Right lobe of liver (tissue), 6 donors: Measurements from ENCODE around the gene PRR35. TPM values are rescaled to one million over a fixed set of nuclear protein-coding genes. Genes with fewer than 3 reads are reported as not detected.

Source experiments
- ATAC-seq, 4 donors: fragments of 200-7000 bp; cut with Tn5 transposase; one replicate each; pipeline ENCODE4 v1.9.1; 2020; ENCODE audit warnings: mild to moderate bottlenecking in 4 of 4, moderate library complexity in 4 of 4
- DNase-seq, 3 donors: peaks; one replicate each; pipeline ENCODE4 v3.0.0-alpha.2; 2020
- H3K27ac ChIP-seq, 3 donors: fragments of 200-600 bp; one replicate each; pipeline ENCODE4 v1.8.0; 2022
- H3K27me3 ChIP-seq, 2 donors: fragments of 200-600 bp; one replicate each; pipeline ENCODE4 v1.8.0; 2022
- H3K36me3 ChIP-seq, 4 donors: fragments of 200-600 bp; sonication (generic) in 1 of 4; one replicate each; pipeline versions ENCODE4 v1.5.1 to v1.8.0; 2017 to 2022; ENCODE audit warnings: control low read depth in 1 of 4
- H3K4me1 ChIP-seq, 4 donors: fragments of 200-600 bp; sonication (generic) in 1 of 4; one replicate each; pipeline versions ENCODE4 v1.5.1 to v1.8.0; 2017 to 2022; ENCODE audit warnings: control low read depth in 1 of 4
- H3K4me3 ChIP-seq, 3 donors: fragments of 200-600 bp; one replicate each; pipeline ENCODE4 v1.8.0; 2022
- H3K9me3 ChIP-seq, 4 donors: fragments of 200-600 bp; sonication (generic) in 1 of 4; one replicate each; pipeline versions ENCODE4 v1.5.1 to v1.8.0; 2017 to 2022; ENCODE audit warnings: control low read depth in 1 of 4
- CTCF ChIP-seq, 4 donors: fragments of 200-600 bp in 3 of 4; fragments of 450-650 bp in 1 of 4; IDR thresholded peaks; one replicate each; pipeline versions ENCODE4 v1.5.1 to v1.8.0; 2016 to 2022; ENCODE audit warnings: antibody characterized with exemption in 4 of 4, mild to moderate bottlenecking in 2 of 4
- POLR2A ChIP-seq: fragments of 450-650 bp; IDR thresholded peaks from one replicate; pipeline ENCODE4 v1.6.1; 2017; ENCODE audit warnings: antibody characterized with exemption, mild to moderate bottlenecking
- WGBS: methylation state at CpG from one replicate; pipeline ENCODE4 v1.1.6; 2018; ENCODE audit warnings: low coverage, low lambda C conversion rate; ENCODE audit not compliant: insufficient coverage; ENCODE audit errors: missing lambda C conversion rate; 5-methylcytosine and 5-hydroxymethylcytosine counted together
- intact Hi-C, 2 donors: fragments of 100-400 bp; cut with DNase I; formaldehyde crosslinking; loops; one replicate each; pipeline versions ENCODE4 v1.11.2 to v1.14.1; 2022
- total RNA-seq, 6 experiments: library from RNA; depleted of rRNA in 2 of 6; stranded (reverse); fragments of >200 nt in 2 of 6; fragmentation: NEBNext Ultra II Directional in 3 of 6; extraction: Animal tissue kit (Norgen Biotek cat#: 25700) in 3 of 6; gene quantifications; one replicate each; pipeline versions ENCODE4 v1.1.0 to v1.2.4, GENCODE V29; 2016 to 2023
- donor health status: DM: no; HTN: yes; CAD: no.
- donor health status: DM: no; HTN: no; CAD: no.
- donor health status: DM: no; HTN: no; CAD: no.
- donor health status: DM: no; HTN: yes; CAD: no.
- donor health status: DM: no; HTN: yes; CAD: no.

The PRR35 gene
- total RNA-seq, 6 experiments from 2014 or later = not detected

- ATAC-seq = no peak
- intact Hi-C loops = no loop called here
- WGBS = 92% methylated on average over 20 of the region's 60 CpGs
- Histone ChIP-seq H3K9me3 (no peaks in the 10 kb centered on the region), H3K36me3 (no peaks in the 10 kb centered on the region), H3K4me3 (no peak overlapping the region), H3K27ac (no peak overlapping the region), H3K4me1 (peaks cover 0 to 32% (median 11%) of the 10 kb centered on the region in 4 donors), H3K27me3 (no peaks in the 10 kb centered on the region)
- TF ChIP-seq CTCF (IDR thresholded peaks at IDR 0.05) (no peak), POLR2A (no peak)
- no peak for DNase-seq
These were observed 22.5 kb upstream of the PRR35 start for GRCh38 chr16:537415-538335.

- intact Hi-C loops = no loop called here
- ATAC-seq (no peak), DNase-seq (no peak)
- no peak for TF ChIP-seq CTCF (IDR thresholded peaks at IDR 0.05)
- no peak for TF ChIP-seq POLR2A
- H3K4me1 ChIP-seq = peaks cover 0 to 24% (median 9%) of the 10 kb centered on the region in 4 donors
- H3K4me3 ChIP-seq = no peak overlapping the region
- no peaks in the 10 kb centered on the region for H3K36me3 ChIP-seq
- no peak overlapping the region for H3K27ac ChIP-seq
- H3K9me3 ChIP-seq = no peaks in the 10 kb centered on the region
- 40% methylated on average over 1 of the region's 34 CpGs for WGBS
- H3K27me3 ChIP-seq = no peaks in the 10 kb centered on the region
These were observed 20.2 kb upstream of the PRR35 start for GRCh38 chr16:539901-540530.

- intact Hi-C loops = no loop called here
- ATAC-seq (no peak), DNase-seq (no peak)
- no peaks in the 10 kb centered on the region for H3K9me3 ChIP-seq
- TF ChIP-seq CTCF (IDR thresholded peaks at IDR 0.05) (no peak), POLR2A (no peak)
- H3K27ac ChIP-seq = no peak overlapping the region
- WGBS = 63% methylated on average over 3 of the region's 29 CpGs
- H3K27me3 ChIP-seq = no peaks in the 10 kb centered on the region
- H3K4me1 ChIP-seq = peaks cover 0 to 18% (median 5%) of the 10 kb centered on the region in 4 donors
- no peak overlapping the region for H3K4me3 ChIP-seq
- no peaks in the 10 kb centered on the region for H3K36me3 ChIP-seq
These were observed 19.4 kb upstream of the PRR35 start for GRCh38 chr16:540645-541340.

GRCh38 chr16:543301-544164 lies 16.7 kb upstream of the PRR35 start:
- no peaks in the 10 kb centered on the region for H3K27me3 ChIP-seq
- H3K27ac ChIP-seq = peak overlapping the region; percentile 52 to 95 (median 91)
- H3K9me3 ChIP-seq = no peaks in the 10 kb centered on the region
- TF ChIP-seq CTCF (IDR thresholded peaks at IDR 0.05) (no peak), POLR2A (peak; percentile 42)
- DNase-seq (peak; percentile 81 to 91 (median 89)), ATAC-seq (peak; percentile 87 to 93 (median 93))
- 60% methylated on average over 1 of the region's 51 CpGs for WGBS
- H3K36me3 ChIP-seq = peaks cover 0 to 5% (median 1%) of the 10 kb centered on the region in 4 donors
- peak overlapping the region in 2 of 3 donors; percentile 14 to 42 for H3K4me3 ChIP-seq
- peaks cover 0 to 16% (median 5%) of the 10 kb centered on the region in 4 donors for H3K4me1 ChIP-seq
- intact Hi-C loops = no loop called here
